Lung (tissue), 12 donors: Measurements from ENCODE around the gene TMX3. TPM values are rescaled to one million over a fixed set of nuclear protein-coding genes. Genes with fewer than 3 reads are reported as not detected.

Experiments used
- ATAC-seq: fragments of 200-7000 bp; cut with Tn5 transposase; one replicate; pipeline ENCODE4 v1.9.1; 2020; ENCODE audit warnings: moderate number of reproducible peaks; ENCODE audit not compliant: insufficient read depth, low FRiP score
- DNase-seq, 3 donors: peaks; one replicate each; pipeline ENCODE4 v3.0.0-alpha.2; 2013 to 2017
- H3K27ac ChIP-seq, 2 donors: one replicate each; pipeline ENCODE4 v1.5.1; 2013; ENCODE audit warnings: mild to moderate bottlenecking in 2 of 2, moderate library complexity in 2 of 2, control low read depth in 1 of 2, inconsistent platforms in 1 of 2, low read depth in 1 of 2, low read length in 1 of 2
- H3K27me3 ChIP-seq, 3 donors: one replicate each; pipeline ENCODE4 v1.5.1; 2013; ENCODE audit warnings: low read length in 2 of 3; ENCODE audit not compliant: control insufficient read depth in 3 of 3, insufficient read depth in 3 of 3
- H3K36me3 ChIP-seq, 4 donors: one replicate each; pipeline ENCODE4 v1.5.1; 2013; ENCODE audit warnings: low read length in 4 of 4, mild to moderate bottlenecking in 1 of 4, moderate library complexity in 1 of 4; ENCODE audit not compliant: control insufficient read depth in 4 of 4, insufficient read depth in 4 of 4
- H3K4me1 ChIP-seq, 5 donors: one replicate each; pipeline ENCODE4 v1.5.1; 2013; ENCODE audit warnings: low read length in 5 of 5, mild to moderate bottlenecking in 2 of 5, moderate library complexity in 1 of 5; ENCODE audit not compliant: control insufficient read depth in 5 of 5, insufficient read depth in 5 of 5
- H3K4me3 ChIP-seq: one replicate; pipeline ENCODE4 v1.5.1; 2013; ENCODE audit warnings: mild to moderate bottlenecking, control low read depth, moderate library complexity
- H3K9ac ChIP-seq, 2 donors: one replicate each; pipeline ENCODE4 v1.5.1; 2013; ENCODE audit warnings: low read length in 2 of 2, control low read depth in 1 of 2; ENCODE audit not compliant: insufficient read depth in 1 of 2
- H3K9me3 ChIP-seq, 4 donors: one replicate each; pipeline ENCODE4 v1.5.1; 2013; ENCODE audit warnings: low read length in 3 of 4, mild to moderate bottlenecking in 1 of 4, moderate library complexity in 1 of 4; ENCODE audit not compliant: control insufficient read depth in 4 of 4, insufficient read depth in 3 of 4
- CTCF ChIP-seq: IDR thresholded peaks from 2 replicates; pipeline ENCODE4 v1.5.1; 2012; ENCODE audit warnings: mild to moderate bottlenecking; ENCODE audit errors: control extremely low read depth, extremely low read depth
- WGBS, 2 donors: extraction: QIAGEN DNeasy Blood & Tissue Kit; methylation state at CpG; one replicate each; pipeline ENCODE4 v1.1.7; 2013; 5-methylcytosine and 5-hydroxymethylcytosine counted together
- polyA plus RNA-seq, 2 donors: library from polyadenylated mRNA; stranded (reverse); fragments of 200-250 nt; gene quantifications; one replicate each; pipeline ENCODE4 v1.2.1, GENCODE V29; 2013
- total RNA-seq, 2 donors: library from RNA; depleted of rRNA in 1 of 2; stranded (reverse); fragments of >200 nt in 1 of 2; gene quantifications; one replicate each; pipeline ENCODE4 v1.2.1, GENCODE V29; 2014 to 2021
- donor health status: control.
- donor health status: control.
- donor health status: Bipolar disorder and iron deficiency.
- donor health status: healthy.
- donor health status: DM: yes; HTN: yes; CAD: no.

The TMX3 gene
- total and polyA plus RNA-seq, 4 donors: 23.9 to 78.6 (median 41.9) TPM

- Histone ChIP-seq H3K9me3 (no peaks in the 10 kb centered on the region), H3K27ac (no peak overlapping the region), H3K36me3 (no peaks in the 10 kb centered on the region), H3K4me3 (no peak overlapping the region), H3K27me3 (peaks cover 0 to 1% (median 0%) of the 10 kb centered on the region in 3 donors), H3K4me1 (peaks cover 0 to 4% (median 0%) of the 10 kb centered on the region in 5 donors), H3K9ac (no peak overlapping the region)
- no peak for TF ChIP-seq CTCF
- ATAC-seq: no peak
- DNase-seq: no peak
- 81 to 83% methylated on average over 4 of the region's 4 CpGs for WGBS, 2 donors
These were observed 52.2 kb downstream of the TMX3 start for GRCh38 chr18:68662754-68663153.

GRCh38 chr18:68660354-68661183, 54.3 kb downstream of the TMX3 start:
- Histone ChIP-seq H3K9me3 (no peaks in the 10 kb centered on the region), H3K9ac (no peak overlapping the region), H3K36me3 (no peaks in the 10 kb centered on the region), H3K4me3 (no peak overlapping the region), H3K27ac (no peak overlapping the region), H3K4me1 (no peaks in the 10 kb centered on the region), H3K27me3 (peaks cover 0 to 2% (median 0%) of the 10 kb centered on the region in 3 donors)
- peak in 2 of 3 donors; percentile 70 to 73 for DNase-seq
- TF ChIP-seq CTCF: no peak
- ATAC-seq: no peak
- 47 to 64% methylated on average over 5 of the region's 5 CpGs for WGBS, 2 donors

GRCh38 chr18:68648191-68648590, 66.7 kb downstream of the TMX3 start:
- no peak for TF ChIP-seq CTCF
- Histone ChIP-seq H3K27ac (no peak overlapping the region), H3K4me1 (no peaks in the 10 kb centered on the region), H3K36me3 (no peaks in the 10 kb centered on the region), H3K27me3 (peaks cover 0 to 3% (median 0%) of the 10 kb centered on the region in 3 donors), H3K9me3 (no peaks in the 10 kb centered on the region), H3K4me3 (no peak overlapping the region), H3K9ac (no peak overlapping the region)
- DNase-seq (no peak), ATAC-seq (no peak)
